GM12892 (cell line): ENCODE data around the gene CLK4.

Experiments used
- POLR2A ChIP-seq: IDR thresholded peaks from 2 replicates; pipeline ENCODE4 v1.6.1; 2011; ENCODE audit warnings: low read depth, low read length, control low read depth
- POLR2AphosphoS5 ChIP-seq: IDR thresholded peaks from 2 replicates; pipeline ENCODE4 v1.6.1; 2011; ENCODE audit warnings: low read depth, low read length, control low read depth
- TAF1 ChIP-seq: IDR thresholded peaks from 2 replicates; pipeline ENCODE4 v1.6.1; 2011; ENCODE audit warnings: low read depth, mild to moderate bottlenecking, control low read depth, low read length, borderline replicate concordance

GRCh38 chr5:178553517-178553916 is 73.3 kb downstream of the CLK4 start:
- no peak for TF ChIP-seq POLR2AphosphoS5
- TF ChIP-seq TAF1: no peak
- no peak for TF ChIP-seq POLR2A
